GM15510 (cell line): ENCODE data around the gene TUBAL3.

ENCODE experiments used
- POLR2A ChIP-seq: IDR thresholded peaks from 3 replicates; pipeline ENCODE4 v1.6.1; 2011; ENCODE audit warnings: borderline replicate concordance; ENCODE audit not compliant: insufficient read length; ENCODE audit errors: extremely low read depth

TUBAL3 gene

GRCh38 chr10:5441106-5441505 lies 36.5 kb upstream of the TUBAL3 start:
- no peak for TF ChIP-seq POLR2A

GRCh38 chr10:5440206-5440605 lies 35.6 kb upstream of the TUBAL3 start:
- TF ChIP-seq POLR2A: no peak

DNA sequence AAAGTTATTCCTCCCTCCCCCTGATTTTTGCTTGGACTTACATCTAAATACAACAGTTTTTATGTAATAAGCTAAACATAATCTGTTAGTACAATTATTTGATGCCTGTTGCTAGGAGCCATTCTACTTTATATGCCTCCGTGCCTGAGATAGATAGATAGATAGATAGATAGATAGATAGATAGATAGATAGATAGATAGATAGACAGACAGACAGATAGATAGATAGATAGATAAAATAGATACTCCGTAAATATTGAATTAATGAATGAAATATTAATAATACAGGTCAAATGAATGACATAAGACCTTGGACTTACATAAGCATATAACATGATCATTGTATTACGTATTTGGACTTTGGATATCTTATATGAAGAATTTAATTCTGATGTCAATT lies 30.7 kb upstream of the TUBAL3 start:
- no peak for TF ChIP-seq POLR2A

DNA sequence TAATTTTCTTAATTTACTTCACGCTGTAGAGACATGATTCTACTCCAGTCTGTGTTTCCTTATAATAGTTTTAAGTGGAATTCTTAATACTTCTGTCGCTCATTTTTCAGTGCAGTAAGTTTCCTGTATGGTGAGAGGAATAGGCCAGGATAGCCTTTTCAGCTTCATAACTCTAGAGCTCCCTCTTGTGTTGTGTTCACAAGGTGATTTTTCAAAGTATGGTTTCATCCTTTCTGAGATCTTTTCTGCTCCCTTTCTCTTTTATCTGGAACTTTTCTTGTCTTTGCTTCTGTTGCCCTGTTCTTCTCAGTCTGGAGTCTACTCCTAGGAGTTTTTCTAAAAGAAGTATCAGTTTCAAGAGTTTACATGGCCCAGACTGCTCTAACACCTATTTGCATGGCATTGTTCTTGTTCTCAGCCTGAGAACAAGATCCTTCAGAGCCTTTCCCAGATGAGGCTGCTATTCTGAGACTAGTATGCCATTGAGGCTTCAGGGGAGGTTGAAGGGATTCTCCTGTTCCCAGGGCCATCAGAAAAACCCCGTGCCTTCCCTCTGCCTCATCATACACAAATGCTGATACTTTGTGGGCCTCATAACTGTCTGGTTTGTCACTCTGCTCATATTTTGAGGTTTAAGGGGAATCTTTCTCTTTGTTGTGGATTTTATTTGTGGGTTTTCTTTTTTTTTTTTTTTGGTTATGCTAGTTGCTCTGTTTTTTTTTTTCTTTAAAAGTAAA lies 29.6 kb upstream of the TUBAL3 start:
- no peak for TF ChIP-seq POLR2A

- TF ChIP-seq POLR2A: no peak
Observed at GRCh38 chr10:5433182-5433581, 28.6 kb upstream of the TUBAL3 start.

DNA sequence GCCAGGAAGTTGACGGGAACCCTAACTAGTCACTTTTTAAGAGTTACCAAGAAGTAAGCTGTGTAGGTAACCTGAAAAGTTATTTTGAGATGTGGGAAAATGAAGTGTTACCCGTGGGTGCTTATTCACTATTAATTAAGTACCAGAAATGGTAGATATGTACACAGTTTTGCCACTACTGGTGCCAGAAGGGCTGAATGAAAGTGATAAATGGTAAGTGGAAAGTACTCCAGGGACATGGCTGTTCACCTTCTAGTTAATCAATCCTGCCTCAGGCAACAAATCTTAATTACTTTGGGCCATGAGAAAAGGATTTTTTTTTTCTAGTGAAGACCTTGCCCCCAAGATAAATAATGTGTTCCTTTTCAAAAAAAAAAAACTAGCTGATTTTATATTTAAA lies 23.5 kb upstream of the TUBAL3 start:
- no peak for TF ChIP-seq POLR2A

GRCh38 chr10:5424751-5425150 lies 20.1 kb upstream of the TUBAL3 start:
- no peak for TF ChIP-seq POLR2A

DNA sequence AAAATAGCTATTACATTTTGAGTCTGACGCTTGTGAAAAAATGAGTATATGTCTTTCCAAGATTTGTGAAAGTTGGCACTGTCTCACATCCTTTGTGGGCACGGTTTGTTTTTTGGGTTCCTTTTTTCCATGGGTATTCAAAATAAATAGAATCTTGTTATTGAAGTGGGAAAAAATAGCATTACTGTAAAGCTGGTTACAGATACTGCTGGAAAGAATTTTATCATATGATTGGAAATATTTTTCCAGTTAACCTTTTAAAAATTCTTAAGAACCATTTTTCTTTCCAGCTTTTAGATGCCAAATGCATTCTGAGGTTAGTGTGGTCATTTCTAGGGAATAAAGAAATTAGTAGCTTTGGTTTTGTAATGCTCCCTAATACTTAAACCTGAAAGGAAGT lies 19.1 kb upstream of the TUBAL3 start:
- no peak for TF ChIP-seq POLR2A

- no peak for TF ChIP-seq POLR2A
Observed at GRCh38 chr10:5419466-5420094, 15.0 kb upstream of the TUBAL3 start.

DNA sequence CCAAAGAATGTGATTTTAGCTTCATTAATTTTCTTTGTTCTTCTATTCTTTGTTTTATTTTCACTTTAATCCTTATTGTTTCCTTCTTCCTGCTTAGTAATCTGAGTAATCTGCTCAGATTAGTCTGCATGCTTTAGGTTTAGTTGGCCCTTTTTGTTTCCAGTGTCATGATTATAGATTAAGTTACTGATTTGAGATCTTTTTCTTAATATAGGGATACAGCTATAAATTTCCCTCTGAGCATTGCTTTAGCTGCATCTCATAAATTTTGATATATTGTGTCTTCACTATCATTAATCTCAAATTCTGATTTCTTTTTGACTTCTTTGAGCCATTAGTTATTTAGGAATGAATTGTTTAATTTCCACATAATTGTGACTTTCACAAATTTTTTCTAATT lies 14.0 kb upstream of the TUBAL3 start:
- TF ChIP-seq POLR2A: no peak

GRCh38 chr10:5416981-5417380 lies 12.4 kb upstream of the TUBAL3 start:
- no peak for TF ChIP-seq POLR2A

GRCh38 chr10:5413012-5413938 lies 8.6 kb upstream of the TUBAL3 start:
- TF ChIP-seq POLR2A: no peak

GRCh38 chr10:5412277-5412941 lies 7.8 kb upstream of the TUBAL3 start, which contains the start of gene NET1:
Gene NET1, plus strand, starts transcription at chr10:5412557. Its CDS starts 136 bp downstream, at chr10:5412693.
- TF ChIP-seq POLR2A: peak; percentile 60

- TF ChIP-seq POLR2A: no peak
Observed at GRCh38 chr10:5411941-5412276, 7.3 kb upstream of the TUBAL3 start.

- TF ChIP-seq POLR2A: no peak
Observed at GRCh38 chr10:5406918-5407317, 2.3 kb upstream of the TUBAL3 start.

GRCh38 chr10:5402798-5403197 lies 1.8 kb downstream of the TUBAL3 start:
- no peak for TF ChIP-seq POLR2A
